Effector CD8-positive, alpha-beta T cell (primary cell): ENCODE measurements around the gene EMC8.
"Not testable (repeated sequence)": the region's sequence is repeated elsewhere in the genome, so short reads cannot be mapped to it uniquely, and the experiment has no call there.

Experiments used
- DNase-seq: peaks from one replicate; lab custom pipeline; 2025; lab: John Stamatoyannopoulos, UW
- total RNA-seq, 4 experiments: gene quantifications; one replicate each; lab custom pipeline; 2026; lab: John Stamatoyannopoulos, UW

EMC8 gene
- 23.4 to 37.3 (median 26.2) reads per million in 4 experiments for total RNA-seq

GRCh38 chr16:85799497-85800320 lies at the start of gene EMC8, which contains the start of gene COX4I1:
Gene EMC8 (minus strand): TSS chr16:85799544. CDS start chr16:85799295, 249 bp downstream.
Gene COX4I1 (plus strand): TSS chr16:85799695. CDS start chr16:85801206, 1,511 bp downstream.
- DNase-seq: peak; percentile 83

- DNase-seq: no peak
Measured at GRCh38 chr16:85848986-85849385, 49.6 kb upstream of the EMC8 start.

- no peak for DNase-seq
Measured at GRCh38 chr16:85847681-85848601, 48.6 kb upstream of the EMC8 start.

DNA sequence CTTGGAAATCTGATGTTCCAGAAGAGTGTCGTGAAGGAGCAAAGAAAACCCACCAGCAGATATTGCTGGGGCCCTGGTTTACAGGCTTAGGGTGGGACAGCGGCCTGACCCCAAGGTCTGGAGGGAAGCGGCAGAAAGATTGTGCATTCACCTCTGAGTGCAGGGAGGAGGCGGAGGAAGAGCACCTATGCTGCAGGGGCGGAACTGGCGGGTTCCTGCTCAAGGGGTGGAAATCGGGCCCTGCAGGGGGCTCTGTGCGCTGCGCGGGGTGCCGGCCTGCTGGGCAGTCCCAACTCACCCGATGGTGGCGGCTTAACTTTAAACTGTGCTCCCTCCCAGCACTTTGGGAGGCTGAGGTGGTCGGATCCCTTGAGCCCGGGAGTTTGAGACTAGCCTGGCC lies 47.7 kb upstream of the EMC8 start:
- no peak for DNase-seq

- DNase-seq: no peak
Measured at GRCh38 chr16:85846461-85846860, 47.1 kb upstream of the EMC8 start.

GRCh38 chr16:85845266-85845665 lies 45.9 kb upstream of the EMC8 start:
- DNase-seq: no peak

DNA sequence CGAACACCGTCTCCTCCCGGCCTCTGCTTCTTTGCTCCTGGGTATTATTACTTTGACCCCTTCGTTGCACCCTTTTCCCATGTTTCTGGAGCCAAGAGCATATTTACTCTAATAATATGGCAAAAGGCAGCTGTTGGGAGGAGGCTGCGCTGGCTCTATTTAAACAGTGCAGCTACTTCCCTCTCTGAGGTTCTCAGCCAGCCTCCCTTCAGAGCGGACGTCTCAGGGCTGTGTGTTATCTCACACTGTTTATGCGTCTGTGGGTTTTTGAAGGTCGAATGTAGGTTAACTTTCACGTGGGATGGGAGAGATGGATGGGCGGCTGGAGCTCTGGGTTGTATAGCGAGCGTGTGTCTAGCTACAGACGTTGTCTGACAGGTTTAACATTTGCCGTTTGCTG lies 45.4 kb upstream of the EMC8 start:
- no peak for DNase-seq

GRCh38 chr16:85844169-85844481 lies 44.8 kb upstream of the EMC8 start:
- no peak for DNase-seq

GRCh38 chr16:85843471-85844168 lies 44.3 kb upstream of the EMC8 start:
- no peak for DNase-seq

DNA sequence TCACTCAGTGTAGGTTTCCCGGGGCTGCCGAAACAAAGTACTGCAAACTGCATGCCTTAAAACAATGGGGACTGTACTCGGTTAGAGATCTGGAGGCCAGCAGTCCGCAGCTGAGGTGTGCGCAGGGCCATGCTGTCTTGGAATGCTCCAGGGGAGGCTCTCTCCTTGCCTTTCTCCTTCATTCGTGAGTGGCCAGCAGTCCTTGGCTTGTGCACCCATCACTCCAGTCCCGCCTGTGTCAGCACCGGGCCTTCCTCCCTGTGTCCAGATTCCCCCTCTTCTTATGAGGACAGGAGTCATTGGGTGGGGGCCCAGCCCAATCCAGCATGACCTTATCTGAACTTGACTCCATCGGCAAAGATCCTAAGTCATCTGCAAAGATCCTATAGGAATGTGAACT lies 43.5 kb upstream of the EMC8 start:
- DNase-seq: no peak

- DNase-seq: no peak
Measured at GRCh38 chr16:85842435-85842834, 43.1 kb upstream of the EMC8 start.

DNA sequence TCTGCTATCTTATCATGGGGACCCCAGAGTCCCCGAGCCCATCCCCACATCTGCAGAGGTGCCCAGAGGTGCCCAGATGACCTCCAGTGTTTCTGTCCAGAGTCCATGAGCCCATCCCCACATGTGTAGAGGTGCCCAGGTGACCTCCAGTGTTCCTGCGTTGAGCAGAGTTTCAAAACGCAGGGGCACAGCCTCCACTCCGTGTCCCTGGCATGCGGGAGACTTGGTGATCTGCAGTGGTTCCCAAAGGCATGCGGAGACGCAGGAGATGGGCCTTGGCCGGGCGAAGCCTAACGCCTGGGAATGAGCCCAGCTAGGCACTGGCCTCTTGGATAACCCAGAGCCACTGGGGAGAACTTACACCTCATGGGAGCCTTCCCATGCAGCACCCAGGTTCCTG lies 41.5 kb upstream of the EMC8 start:
- no peak for DNase-seq

DNA sequence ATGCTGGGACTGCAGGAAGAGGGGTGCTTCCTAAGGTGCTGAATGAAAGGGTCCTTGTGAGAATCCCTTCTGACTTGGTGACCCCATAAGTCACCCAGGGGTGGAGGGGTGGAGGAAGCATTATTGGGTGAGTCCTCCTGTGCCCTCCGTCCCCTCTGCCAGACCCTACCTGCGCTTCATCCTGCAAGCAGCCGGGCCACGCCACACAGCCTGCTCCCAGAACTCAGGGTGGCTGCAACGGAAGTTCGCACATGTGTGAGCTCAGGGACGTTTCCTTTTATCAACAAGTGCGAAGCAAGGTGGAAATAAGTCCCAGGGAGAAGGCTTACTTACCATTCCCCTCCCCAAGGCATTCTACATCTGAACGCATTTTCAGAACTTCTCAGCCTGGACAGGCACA lies 41.1 kb upstream of the EMC8 start:
- DNase-seq: no peak

GRCh38 chr16:85839681-85840240 lies 40.4 kb upstream of the EMC8 start:
- no peak for DNase-seq

- no peak for DNase-seq
Measured at GRCh38 chr16:85838876-85839585, 39.7 kb upstream of the EMC8 start.

- DNase-seq: no peak
Measured at GRCh38 chr16:85838381-85838780, 39.0 kb upstream of the EMC8 start.

DNA sequence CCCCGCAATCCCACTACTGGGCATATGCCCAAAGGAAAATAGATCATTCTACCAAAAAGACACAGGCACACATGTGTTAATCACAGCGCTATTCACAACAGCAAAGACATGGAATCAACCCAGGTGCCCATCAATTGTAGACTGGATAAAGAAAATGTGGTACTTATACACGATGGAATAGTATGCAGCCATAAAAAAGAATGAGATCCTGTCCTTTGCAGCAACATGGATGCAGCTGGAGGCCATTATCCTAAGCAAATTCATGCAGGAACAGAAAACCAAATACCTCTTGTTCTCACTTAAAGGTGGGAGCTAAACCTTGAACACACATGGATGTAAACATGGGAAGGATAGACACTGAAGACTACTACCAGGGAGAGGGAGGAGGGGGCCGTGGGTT lies 38.3 kb upstream of the EMC8 start:
- DNase-seq: not testable (repeated sequence)

DNA sequence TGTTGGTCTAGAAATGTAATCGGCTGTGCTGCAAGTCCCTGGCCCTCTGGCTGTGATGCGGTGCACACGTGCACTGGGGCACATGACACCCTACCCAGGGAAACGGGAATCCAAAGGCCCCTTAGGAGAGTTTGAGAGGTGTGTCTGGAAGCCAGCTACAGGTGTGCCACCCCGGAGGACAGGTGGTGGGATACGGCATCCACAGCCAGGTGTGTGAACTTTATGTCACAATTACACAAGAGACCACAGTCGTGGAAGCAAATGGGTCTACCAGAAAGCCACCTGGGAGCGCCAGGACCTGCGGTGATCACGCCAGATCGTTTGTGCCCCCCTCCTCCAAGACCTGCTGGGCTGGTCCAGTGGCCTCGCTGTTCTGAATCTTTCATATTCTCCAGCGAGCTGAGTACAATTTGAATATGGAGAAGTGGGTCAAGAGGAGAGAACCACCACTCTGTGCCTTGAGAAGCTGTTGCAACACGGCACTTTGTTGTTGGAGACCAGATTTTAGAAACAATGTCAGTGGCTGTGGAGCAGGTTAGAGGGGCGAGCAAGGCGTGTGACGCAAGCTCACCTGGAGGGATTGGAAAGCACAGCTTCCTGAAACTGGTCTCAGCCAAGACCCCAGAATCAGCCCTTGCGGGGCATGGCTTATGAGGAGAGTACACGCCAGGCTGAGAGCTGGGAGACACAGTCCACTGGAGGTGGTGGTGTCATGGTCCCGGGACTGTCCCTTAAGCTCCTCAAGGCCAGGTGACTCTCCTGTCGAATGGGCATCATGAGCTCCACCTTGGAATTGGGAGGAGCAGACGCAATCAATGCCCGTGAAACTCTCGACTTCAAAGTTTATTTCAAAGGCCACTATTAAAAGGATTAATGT lies 37.6 kb upstream of the EMC8 start:
- no peak for DNase-seq

DNA sequence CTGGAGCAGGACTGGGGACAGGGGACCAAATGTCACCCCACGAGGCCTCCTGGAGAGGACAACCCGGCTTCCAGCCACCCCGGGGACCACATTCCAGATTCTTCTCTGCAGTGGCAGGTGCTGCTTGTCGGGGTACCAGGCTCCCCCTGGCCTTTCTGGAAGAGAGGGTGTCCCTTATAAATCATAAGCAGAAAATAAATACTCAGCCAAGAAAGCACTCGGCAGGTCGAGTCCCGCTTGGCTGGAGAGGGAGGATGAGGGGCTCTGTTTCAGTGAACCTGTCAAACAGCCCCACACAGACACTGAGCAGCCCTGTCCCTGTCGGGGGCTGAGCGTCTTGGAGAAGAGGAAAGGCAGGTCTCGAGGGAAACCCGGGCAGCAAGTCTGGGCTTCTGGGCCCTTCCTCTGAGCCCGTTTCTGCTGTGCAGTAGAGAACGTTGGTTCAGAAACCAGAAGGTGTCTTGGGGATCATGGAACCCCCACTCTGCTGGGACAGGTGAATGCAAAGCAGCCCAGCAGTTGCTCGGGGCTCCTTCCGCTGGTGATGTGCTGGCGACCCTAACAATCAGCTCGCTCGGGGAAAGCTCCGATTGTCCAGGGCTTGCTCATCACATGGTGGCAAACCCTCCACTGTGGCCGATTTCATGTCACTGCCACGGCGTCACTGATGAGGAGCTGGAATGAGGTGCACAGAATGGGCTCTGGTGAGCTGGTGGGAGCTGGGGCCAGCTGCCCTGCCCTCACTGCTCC lies 36.8 kb upstream of the EMC8 start:
- DNase-seq: no peak
